Esophagus muscularis mucosa (tissue), 3 donors: ENCODE results near the gene NTRK2.

Experiments used
- POLR2A ChIP-seq: fragments of 450-650 bp; IDR thresholded peaks from one replicate; pipeline ENCODE4 v1.6.1; 2017; ENCODE audit warnings: antibody characterized with exemption, moderate library complexity, mild to moderate bottlenecking, low read depth
- TF ChIP-seq, protein P1 (sequence below), 3 experiments: fragments of 200-600 bp in 2 of 3; fragments of 450-650 bp in 1 of 3; sonication (generic) in 2 of 3; IDR thresholded peaks; one replicate each; pipeline ENCODE4 v1.5.1; 2017 to 2019; ENCODE audit warnings: antibody characterized with exemption in 3 of 3, mild to moderate bottlenecking in 2 of 3, moderate library complexity in 1 of 3

GRCh38 chr9:84775056-84775643 is 105.6 kb downstream of the NTRK2 start:
- TF ChIP-seq, protein P1, sequence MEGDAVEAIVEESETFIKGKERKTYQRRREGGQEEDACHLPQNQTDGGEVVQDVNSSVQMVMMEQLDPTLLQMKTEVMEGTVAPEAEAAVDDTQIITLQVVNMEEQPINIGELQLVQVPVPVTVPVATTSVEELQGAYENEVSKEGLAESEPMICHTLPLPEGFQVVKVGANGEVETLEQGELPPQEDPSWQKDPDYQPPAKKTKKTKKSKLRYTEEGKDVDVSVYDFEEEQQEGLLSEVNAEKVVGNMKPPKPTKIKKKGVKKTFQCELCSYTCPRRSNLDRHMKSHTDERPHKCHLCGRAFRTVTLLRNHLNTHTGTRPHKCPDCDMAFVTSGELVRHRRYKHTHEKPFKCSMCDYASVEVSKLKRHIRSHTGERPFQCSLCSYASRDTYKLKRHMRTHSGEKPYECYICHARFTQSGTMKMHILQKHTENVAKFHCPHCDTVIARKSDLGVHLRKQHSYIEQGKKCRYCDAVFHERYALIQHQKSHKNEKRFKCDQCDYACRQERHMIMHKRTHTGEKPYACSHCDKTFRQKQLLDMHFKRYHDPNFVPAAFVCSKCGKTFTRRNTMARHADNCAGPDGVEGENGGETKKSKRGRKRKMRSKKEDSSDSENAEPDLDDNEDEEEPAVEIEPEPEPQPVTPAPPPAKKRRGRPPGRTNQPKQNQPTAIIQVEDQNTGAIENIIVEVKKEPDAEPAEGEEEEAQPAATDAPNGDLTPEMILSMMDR (IDR thresholded peaks at IDR 0.05): no peak
- no peak for TF ChIP-seq POLR2A
